Left ventricle myocardium inferior (tissue), 1 donor: ENCODE results near the gene CRACR2A. TPM values are rescaled to one million over a fixed set of nuclear protein-coding genes. Genes with fewer than 3 reads are reported as not detected.

Experiments
- DNase-seq: peaks from one replicate; pipeline ENCODE4 v3.0.0-alpha.2; 2020
- H3K27ac ChIP-seq: fragments of 200-600 bp; replicated peaks from 2 replicates; pipeline ENCODE4 v1.8.0; 2021
- H3K27me3 ChIP-seq: fragments of 200-600 bp; 2 replicates; pipeline ENCODE4 v1.8.0; 2021; ENCODE audit warnings: low read depth
- H3K36me3 ChIP-seq: fragments of 200-600 bp; 2 replicates; pipeline ENCODE4 v1.8.0; 2021
- H3K4me1 ChIP-seq: fragments of 200-600 bp; 2 replicates; pipeline ENCODE4 v1.8.0; 2021
- H3K4me3 ChIP-seq: fragments of 200-600 bp; 2 replicates; pipeline ENCODE4 v1.8.0; 2021; ENCODE audit warnings: mild to moderate bottlenecking, moderate library complexity
- H3K9me3 ChIP-seq: fragments of 200-600 bp; replicated peaks from 2 replicates; pipeline ENCODE4 v1.8.0; 2021
- intact Hi-C: fragments of 100-400 bp; cut with micrococcal nuclease; formaldehyde crosslinking; loops from one replicate; pipeline ENCODE4 v1.11.0; 2022
- total RNA-seq: library from RNA; stranded (reverse); fragmentation: NEBNext Ultra II Directional; extraction: Animal tissue kit (Norgen Biotek cat#: 25700); gene quantifications from one replicate; pipeline ENCODE4 v1.2.1, GENCODE V29; 2021
- TF ChIP-seq, protein P1 (sequence below): fragments of 200-600 bp; IDR thresholded peaks from 2 replicates; pipeline ENCODE4 v1.8.0; 2021; ENCODE audit warnings: antibody characterized with exemption, mild to moderate bottlenecking, borderline replicate concordance
- donor health status: DM: no; HTN: yes; CAD: no; lungs with severe emphysema.

CRACR2A gene
- total RNA-seq, 1 donor from 2014 or later: 7.6 TPM

DNA sequence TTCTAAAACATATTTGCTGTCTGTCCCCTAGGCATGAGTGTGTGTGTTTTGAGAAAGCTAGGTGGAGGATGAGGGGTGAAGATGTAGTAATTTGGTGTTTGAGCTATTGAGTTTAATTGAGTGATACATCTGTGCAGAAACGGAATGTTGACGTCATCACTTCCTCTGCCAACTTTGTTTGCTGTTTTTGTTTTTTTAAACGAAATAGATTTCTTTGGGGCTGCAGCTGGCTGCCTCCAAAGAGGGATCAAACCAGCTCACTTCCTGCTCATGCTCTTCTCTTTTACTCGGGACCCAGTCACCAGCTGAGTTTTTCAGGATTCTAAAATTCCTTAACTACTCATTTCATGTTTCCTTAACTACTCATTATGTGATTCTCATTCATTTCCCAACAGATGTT is 19.5 kb upstream of the CRACR2A start:
- no peaks in the 10 kb centered on the region for H3K36me3 ChIP-seq
- no peak for DNase-seq
- H3K4me3 ChIP-seq: no peak overlapping the region
- no peak overlapping the region for H3K27ac ChIP-seq
- H3K9me3 ChIP-seq: no peaks in the 10 kb centered on the region
- TF ChIP-seq, protein P1, sequence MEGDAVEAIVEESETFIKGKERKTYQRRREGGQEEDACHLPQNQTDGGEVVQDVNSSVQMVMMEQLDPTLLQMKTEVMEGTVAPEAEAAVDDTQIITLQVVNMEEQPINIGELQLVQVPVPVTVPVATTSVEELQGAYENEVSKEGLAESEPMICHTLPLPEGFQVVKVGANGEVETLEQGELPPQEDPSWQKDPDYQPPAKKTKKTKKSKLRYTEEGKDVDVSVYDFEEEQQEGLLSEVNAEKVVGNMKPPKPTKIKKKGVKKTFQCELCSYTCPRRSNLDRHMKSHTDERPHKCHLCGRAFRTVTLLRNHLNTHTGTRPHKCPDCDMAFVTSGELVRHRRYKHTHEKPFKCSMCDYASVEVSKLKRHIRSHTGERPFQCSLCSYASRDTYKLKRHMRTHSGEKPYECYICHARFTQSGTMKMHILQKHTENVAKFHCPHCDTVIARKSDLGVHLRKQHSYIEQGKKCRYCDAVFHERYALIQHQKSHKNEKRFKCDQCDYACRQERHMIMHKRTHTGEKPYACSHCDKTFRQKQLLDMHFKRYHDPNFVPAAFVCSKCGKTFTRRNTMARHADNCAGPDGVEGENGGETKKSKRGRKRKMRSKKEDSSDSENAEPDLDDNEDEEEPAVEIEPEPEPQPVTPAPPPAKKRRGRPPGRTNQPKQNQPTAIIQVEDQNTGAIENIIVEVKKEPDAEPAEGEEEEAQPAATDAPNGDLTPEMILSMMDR: no peak
- peaks cover 15% of the 10 kb centered on the region for H3K4me1 ChIP-seq
- no peaks in the 10 kb centered on the region for H3K27me3 ChIP-seq
- intact Hi-C loops: loop anchor here (10.0 kb wide), 2 partner anchors 118 to 468 kb away; no protein-coding TSS in a partner anchor

- Histone ChIP-seq H3K27me3 (no peaks in the 10 kb centered on the region), H3K27ac (no peak overlapping the region), H3K9me3 (no peaks in the 10 kb centered on the region), H3K36me3 (no peaks in the 10 kb centered on the region), H3K4me1 (peaks cover 15% of the 10 kb centered on the region), H3K4me3 (no peak overlapping the region)
- TF ChIP-seq, protein P1: no peak
- DNase-seq: peak; percentile 68
- intact Hi-C loops: loop anchor here (10.0 kb wide), 2 partner anchors 117 to 467 kb away; no protein-coding TSS in a partner anchor
Observed at GRCh38 chr12:3771853-3772252, 18.9 kb upstream of the CRACR2A start.

DNA sequence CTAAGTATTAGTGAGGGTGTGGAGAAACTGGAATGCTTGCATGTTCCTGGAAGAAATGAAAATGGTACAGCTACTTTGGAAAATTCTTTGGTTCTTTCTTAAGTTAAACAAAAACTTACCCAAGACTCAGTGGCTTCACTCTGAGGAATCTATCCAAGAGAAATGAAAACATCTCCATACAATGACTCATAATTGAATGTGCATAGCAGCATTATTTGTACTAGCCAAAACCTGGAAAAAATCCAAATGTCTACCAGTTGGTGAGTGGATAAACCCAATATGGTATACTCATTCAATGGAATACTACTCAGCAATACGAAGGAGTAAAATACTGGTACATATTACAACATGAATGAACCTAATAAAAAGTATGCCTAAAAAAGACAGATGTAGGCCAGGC is 18.0 kb upstream of the CRACR2A start:
- Histone ChIP-seq H3K27me3 (no peaks in the 10 kb centered on the region), H3K4me1 (peaks cover 15% of the 10 kb centered on the region), H3K9me3 (no peaks in the 10 kb centered on the region), H3K36me3 (no peaks in the 10 kb centered on the region), H3K4me3 (no peak overlapping the region), H3K27ac (no peak overlapping the region)
- DNase-seq: no peak
- TF ChIP-seq, protein P1: no peak
- intact Hi-C loops: loop anchor here (10.0 kb wide), 2 partner anchors 116 to 466 kb away; no protein-coding TSS in a partner anchor

GRCh38 chr12:3768911-3769447 is 16.1 kb upstream of the CRACR2A start:
- TF ChIP-seq, protein P1: no peak
- H3K27ac ChIP-seq: no peak overlapping the region
- H3K9me3 ChIP-seq: no peaks in the 10 kb centered on the region
- DNase-seq: no peak
- H3K4me1 ChIP-seq: peaks cover 15% of the 10 kb centered on the region
- no peak overlapping the region for H3K4me3 ChIP-seq
- H3K27me3 ChIP-seq: no peaks in the 10 kb centered on the region
- intact Hi-C loops: no loop called here
- H3K36me3 ChIP-seq: no peaks in the 10 kb centered on the region

DNA sequence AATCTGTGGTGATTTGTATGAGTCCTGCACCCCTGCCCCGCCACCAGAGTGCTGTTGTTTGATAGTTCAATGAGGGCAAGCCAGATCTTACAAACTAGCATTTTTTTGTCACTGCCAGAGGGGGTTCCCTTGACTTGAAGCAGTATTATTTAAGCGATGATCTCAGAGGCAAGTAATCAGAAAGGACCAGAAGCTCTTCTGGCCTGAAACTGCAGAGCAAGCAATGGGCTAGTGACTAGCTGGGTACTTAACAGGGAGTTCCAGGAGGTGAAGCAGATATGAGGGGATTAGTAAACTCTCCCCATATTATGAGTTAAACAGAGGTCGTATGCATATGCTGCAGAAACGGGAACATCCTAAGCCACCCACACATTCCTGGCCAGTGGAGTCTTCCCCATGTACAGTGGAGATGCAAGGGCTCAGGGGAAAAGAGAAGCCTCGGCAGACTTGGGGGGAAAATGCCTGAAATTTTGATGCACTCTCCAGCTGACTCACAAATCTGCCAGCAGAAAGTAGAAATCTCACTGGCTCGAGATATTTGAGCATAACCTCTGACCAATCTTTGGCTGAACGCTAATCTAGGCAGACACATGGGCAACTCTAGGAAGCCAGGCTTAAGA is 8.3 kb upstream of the CRACR2A start:
- intact Hi-C loops: no loop called here
- H3K4me1 ChIP-seq: peaks cover 15% of the 10 kb centered on the region
- TF ChIP-seq, protein P1: no peak
- no peaks in the 10 kb centered on the region for H3K36me3 ChIP-seq
- H3K27me3 ChIP-seq: no peaks in the 10 kb centered on the region
- no peak overlapping the region for H3K27ac ChIP-seq
- no peaks in the 10 kb centered on the region for H3K9me3 ChIP-seq
- no peak overlapping the region for H3K4me3 ChIP-seq
- no peak for DNase-seq
